Endothelial cell of umbilical vein (primary cell): ENCODE results near the gene SLCO6A1.

Experiments
- CTCF ChIP-seq, 2 donors: IDR thresholded peaks; 1 replicate in 1 of 2; 2 replicates in 1 of 2; pipeline ENCODE4 v1.5.1; 2011; ENCODE audit warnings: low read length in 2 of 2, mild to moderate bottlenecking in 2 of 2, moderate library complexity in 2 of 2, control low read depth in 1 of 2, inconsistent platforms in 1 of 2, low read depth in 1 of 2; ENCODE audit not compliant: insufficient read depth in 1 of 2; ENCODE audit errors: extremely low read depth in 1 of 2
- EZH2 ChIP-seq: IDR thresholded peaks from 2 replicates; pipeline ENCODE4 v1.6.1; 2012; ENCODE audit warnings: borderline replicate concordance, low read depth, mild to moderate bottlenecking, moderate library complexity, low read length, inconsistent platforms; ENCODE audit not compliant: severe bottlenecking
- FOS ChIP-seq: IDR thresholded peaks from 2 replicates; pipeline ENCODE4 v1.6.1; 2011; ENCODE audit warnings: mild to moderate bottlenecking, low read length, moderate library complexity, borderline replicate concordance; ENCODE audit not compliant: insufficient read depth
- GATA2 ChIP-seq: IDR thresholded peaks from 2 replicates; pipeline ENCODE4 v1.7.0; 2011; ENCODE audit warnings: low read depth, mild to moderate bottlenecking, moderate library complexity, mixed read lengths, low read length; ENCODE audit not compliant: insufficient read length, insufficient read depth
- JUN ChIP-seq: IDR thresholded peaks from 2 replicates; pipeline ENCODE4 v1.6.1; 2011; ENCODE audit warnings: borderline replicate concordance, low read depth; ENCODE audit not compliant: insufficient read length, insufficient read depth
- MAX ChIP-seq: IDR thresholded peaks from 2 replicates; pipeline ENCODE4 v1.6.1; 2011; ENCODE audit not compliant: insufficient read depth, insufficient read length
- MYC ChIP-seq: IDR thresholded peaks from one replicate; pipeline ENCODE4 v1.6.1; 2011; ENCODE audit warnings: mild to moderate bottlenecking, low read depth, low read length
- POLR2A ChIP-seq: IDR thresholded peaks from 2 replicates; pipeline ENCODE4 v1.6.1; 2012; ENCODE audit warnings: low read depth, mild to moderate bottlenecking, control low read depth, low read length
- POLR2AphosphoS5 ChIP-seq: IDR thresholded peaks from 2 replicates; pipeline ENCODE4 v1.6.1; 2012; ENCODE audit warnings: low read depth, mild to moderate bottlenecking, control low read depth, low read length, moderate library complexity; ENCODE audit not compliant: insufficient read depth

GRCh38 chr5:102481054-102481715 lies 17.6 kb downstream of the SLCO6A1 start:
- TF ChIP-seq CTCF (IDR thresholded peaks at IDR 0.05; ENCODE audit: extremely low read depth in 1 of 2, insufficient read depth in 1 of 2, low read depth in 1 of 2, low read length in 2 of 2) (no peak), POLR2A (no peak), POLR2AphosphoS5 (no peak), EZH2 (no peak), FOS (no peak), GATA2 (no peak), MYC (no peak), MAX (no peak), JUN (no peak)
